Endothelial cell of umbilical vein (primary cell): Measurements from ENCODE around the gene CFAP70. TPM values are rescaled to one million over a fixed set of nuclear protein-coding genes. Genes with fewer than 3 reads are reported as not detected.

Experiments used
- BruUV-seq: library from RNA; stranded (reverse); fragments of 400-500 nt; replicated peaks from 2 replicates; lab custom pipeline; 2021; lab: Mats Ljungman, UMichigan
- CTCF ChIA-PET: fragments of 300-600, 350-600 bp; sonication (Branson Sonifier 250); formaldehyde crosslinking; loops from one replicate; lab custom pipeline; 2021; ENCODE audit warnings: antibody characterized with exemption, inconsistent platforms; lab: Charles Lee
- POLR2A ChIA-PET: fragments of 300-600, 350-600 bp; sonication (Branson Sonifier 250); formaldehyde crosslinking; loops from one replicate; lab custom pipeline; 2021; ENCODE audit warnings: antibody characterized with exemption, inconsistent platforms; lab: Charles Lee
- DNase-seq: peaks from one replicate; pipeline ENCODE4 v3.0.0-alpha.2; 2011; ENCODE audit warnings: low read depth, low spot score
- FAIRE-seq: peaks from 2 replicates; lab custom pipeline; 2011; peaks lifted over from hg19 to GRCh38; lab: Jason Lieb, UNC
- H2AFZ ChIP-seq: 2 replicates; pipeline ENCODE4 v1.6.0; 2012; ENCODE audit warnings: low read depth, low read length, control low read depth, inconsistent platforms
- H3K27ac ChIP-seq: 2 replicates; pipeline ENCODE4 v1.5.1; 2011; ENCODE audit warnings: low read depth, mild to moderate bottlenecking, control low read depth, low read length, moderate library complexity; ENCODE audit not compliant: insufficient read depth
- H3K27me3 ChIP-seq, 2 experiments: 2 replicates each; pipeline versions ENCODE4 v1.6.0 to v1.6.1; 2011; ENCODE audit warnings: low read length in 2 of 2, mixed read lengths in 1 of 2; ENCODE audit not compliant: control insufficient read depth in 2 of 2, insufficient read depth in 2 of 2
- H3K36me3 ChIP-seq, 2 experiments: 2 replicates in 1 of 2; 3 replicates in 1 of 2; pipeline ENCODE4 v1.5.1; 2011; ENCODE audit warnings: low read length in 2 of 2, mild to moderate bottlenecking in 1 of 2, moderate library complexity in 1 of 2; ENCODE audit not compliant: control insufficient read depth in 2 of 2, insufficient read depth in 2 of 2; ENCODE audit errors: extremely low read depth in 1 of 2
- H3K4me1 ChIP-seq: 3 replicates; pipeline ENCODE4 v1.5.1; 2011; ENCODE audit warnings: mild to moderate bottlenecking, low read length; ENCODE audit not compliant: control insufficient read depth, insufficient read depth; ENCODE audit errors: extremely low read depth
- H3K4me2 ChIP-seq: 2 replicates; pipeline ENCODE4 v1.6.1; 2011; ENCODE audit warnings: low read length, control low read depth, mixed read lengths; ENCODE audit not compliant: insufficient read depth
- H3K4me3 ChIP-seq, 3 experiments: fragments of 200-600 bp in 1 of 3; sonication (generic), shearing (Covaris generic) in 1 of 3; replicated peaks in 1 of 3; 2 replicates each; pipeline ENCODE4 v1.5.1; 2011 to 2016; ENCODE audit warnings: control low read depth in 3 of 3, low read length in 3 of 3, mild to moderate bottlenecking in 2 of 3, inconsistent platforms in 1 of 3, low read depth in 1 of 3, moderate library complexity in 1 of 3; ENCODE audit not compliant: insufficient read depth in 1 of 3
- H3K79me2 ChIP-seq: 2 replicates; pipeline ENCODE4 v1.6.0; 2012; ENCODE audit warnings: low read length, inconsistent platforms; ENCODE audit not compliant: control insufficient read depth, insufficient read depth
- H3K9ac ChIP-seq: replicated peaks from 2 replicates; pipeline ENCODE3; 2011; ENCODE audit warnings: low read length, control low read depth; ENCODE audit not compliant: insufficient read depth; ENCODE audit errors: extremely low read depth
- H3K9me1 ChIP-seq: replicated peaks from 3 replicates; pipeline ENCODE4 v1.6.0; 2011; ENCODE audit warnings: mild to moderate bottlenecking, low read length; ENCODE audit not compliant: control insufficient read depth, insufficient read depth; ENCODE audit errors: extremely low read depth
- H3K9me3 ChIP-seq: replicated peaks from 2 replicates; pipeline ENCODE4 v1.5.1; 2012; ENCODE audit warnings: low read length, inconsistent platforms; ENCODE audit not compliant: control insufficient read depth, insufficient read depth
- H4K20me1 ChIP-seq: replicated peaks from 2 replicates; pipeline ENCODE3; 2011; ENCODE audit warnings: mild to moderate bottlenecking, low read length; ENCODE audit not compliant: control insufficient read depth, insufficient read depth; ENCODE audit errors: extremely low read depth
- CTCF ChIP-seq, 2 donors: IDR thresholded peaks; 1 replicate in 1 of 2; 2 replicates in 1 of 2; pipeline ENCODE4 v1.5.1; 2011; ENCODE audit warnings: low read length in 2 of 2, mild to moderate bottlenecking in 2 of 2, moderate library complexity in 2 of 2, control low read depth in 1 of 2, inconsistent platforms in 1 of 2, low read depth in 1 of 2; ENCODE audit not compliant: insufficient read depth in 1 of 2; ENCODE audit errors: extremely low read depth in 1 of 2
- EZH2 ChIP-seq: IDR thresholded peaks from 2 replicates; pipeline ENCODE4 v1.6.1; 2012; ENCODE audit warnings: borderline replicate concordance, low read depth, mild to moderate bottlenecking, moderate library complexity, low read length, inconsistent platforms; ENCODE audit not compliant: severe bottlenecking
- FOS ChIP-seq: IDR thresholded peaks from 2 replicates; pipeline ENCODE4 v1.6.1; 2011; ENCODE audit warnings: mild to moderate bottlenecking, low read length, moderate library complexity, borderline replicate concordance; ENCODE audit not compliant: insufficient read depth
- GATA2 ChIP-seq: IDR thresholded peaks from 2 replicates; pipeline ENCODE4 v1.7.0; 2011; ENCODE audit warnings: low read depth, mild to moderate bottlenecking, moderate library complexity, mixed read lengths, low read length; ENCODE audit not compliant: insufficient read length, insufficient read depth
- JUN ChIP-seq: IDR thresholded peaks from 2 replicates; pipeline ENCODE4 v1.6.1; 2011; ENCODE audit warnings: borderline replicate concordance, low read depth; ENCODE audit not compliant: insufficient read length, insufficient read depth
- MYC ChIP-seq: IDR thresholded peaks from one replicate; pipeline ENCODE4 v1.6.1; 2011; ENCODE audit warnings: mild to moderate bottlenecking, low read depth, low read length
- POLR2A ChIP-seq: IDR thresholded peaks from 2 replicates; pipeline ENCODE4 v1.6.1; 2012; ENCODE audit warnings: low read depth, mild to moderate bottlenecking, control low read depth, low read length
- POLR2AphosphoS5 ChIP-seq: IDR thresholded peaks from 2 replicates; pipeline ENCODE4 v1.6.1; 2012; ENCODE audit warnings: low read depth, mild to moderate bottlenecking, control low read depth, low read length, moderate library complexity; ENCODE audit not compliant: insufficient read depth
- dilution Hi-C: fragments of 300-500 bp; cut with MboI; formaldehyde crosslinking; loops from one replicate; pipeline ENCODE4 v1.15.0; 2019; ENCODE audit warnings: low sequenced_read_pairs; ENCODE audit not compliant: extremely low pct_ligation_motif_present
- intact Hi-C: fragments of 100-400 bp; cut with micrococcal nuclease; formaldehyde crosslinking; loops from one replicate; pipeline ENCODE4 v1.10.0; 2022
- polyA plus RNA-seq, 4 experiments: library from polyadenylated mRNA; depleted of rRNA in 3 of 4; stranded (reverse) in 3 of 4; unstranded in 1 of 4; fragments of >200 nt; gene quantifications; 2 replicates each; pipeline versions ENCODE4 v1.2.1 to v1.2.3, GENCODE V29; 2011 to 2012; ENCODE audit warnings: missing spikeins in 1 of 4
- total RNA-seq: library from RNA; stranded (reverse); gene quantifications from 2 replicates; pipeline ENCODE4 v1.2.3, GENCODE V29; 2021
- TF ChIP-seq, protein P1 (sequence below): IDR thresholded peaks from 2 replicates; pipeline ENCODE4 v1.6.1; 2011; ENCODE audit not compliant: insufficient read depth, insufficient read length

Gene CFAP70
- total and polyA plus RNA-seq, 2 donors (not counting 3 experiments of a cell fraction or from before 2014, with no cell fraction given) = 0.19 to 0.27 TPM

- Histone ChIP-seq H3K27me3 (no peaks in the 10 kb centered on the region), H3K9ac (no peak overlapping the region), H3K4me2 (no peak overlapping the region), H4K20me1 (no peaks in the 10 kb centered on the region), H3K9me3 (no peaks in the 10 kb centered on the region), H2AFZ (no peak overlapping the region), H3K9me1 (no peaks in the 10 kb centered on the region), H3K27ac (no peak overlapping the region), H3K79me2 (no peaks in the 10 kb centered on the region), H3K4me1 (no peaks in the 10 kb centered on the region), H3K36me3 (peaks cover 0 to 2% of the 10 kb centered on the region in 2 experiments), H3K4me3 (no peak overlapping the region)
- dilution Hi-C loops = no loop called here
- intact Hi-C loops = no loop called here
- TF ChIP-seq MYC (no peak), FOS (no peak), POLR2AphosphoS5 (no peak), EZH2 (no peak), JUN (no peak), GATA2 (no peak), CTCF (IDR thresholded peaks at IDR 0.05; ENCODE audit: extremely low read depth in 1 of 2, insufficient read depth in 1 of 2, low read depth in 1 of 2, low read length in 2 of 2) (no peak), POLR2A (no peak)
- TF ChIP-seq, protein P1, sequence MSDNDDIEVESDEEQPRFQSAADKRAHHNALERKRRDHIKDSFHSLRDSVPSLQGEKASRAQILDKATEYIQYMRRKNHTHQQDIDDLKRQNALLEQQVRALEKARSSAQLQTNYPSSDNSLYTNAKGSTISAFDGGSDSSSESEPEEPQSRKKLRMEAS = no peak
- no peak for FAIRE-seq
- POLR2A ChIA-PET = no interaction called here
- no TSS peak for BruUV-seq
- DNase-seq = no peak
- CTCF ChIA-PET = interaction anchor here (2.0 kb wide), 1 partner anchor 13 kb away, joined by 6 read pairs; no protein-coding TSS in a partner anchor
These were observed 152.8 kb downstream of the CFAP70 start for GRCh38 chr10:73205890-73206289.
